Keratinocyte (primary cell): ENCODE measurements around the gene COPZ2. TPM values are rescaled to one million over a fixed set of nuclear protein-coding genes. Genes with fewer than 3 reads are reported as not detected.

ENCODE experiments used
- DNase-seq: peaks from one replicate; pipeline ENCODE4 v3.0.0-alpha.2; 2011; ENCODE audit warnings: low read depth, missing footprints, low spot score
- FAIRE-seq: peaks from 2 replicates; lab custom pipeline; 2011; peaks lifted over from hg19 to GRCh38; lab: Jason Lieb, UNC
- H2AFZ ChIP-seq: 2 replicates; pipeline ENCODE4 v1.6.0; 2012; ENCODE audit warnings: low read length, control low read depth, inconsistent platforms; ENCODE audit not compliant: control insufficient read depth
- H3K27ac ChIP-seq: 2 replicates; pipeline ENCODE4 v1.5.1; 2011; ENCODE audit warnings: low read length; ENCODE audit not compliant: control insufficient read depth, insufficient read depth
- H3K27me3 ChIP-seq: 3 replicates; pipeline ENCODE4 v1.6.0; 2011; ENCODE audit warnings: low read length; ENCODE audit not compliant: control insufficient read depth, insufficient read depth; ENCODE audit errors: extremely low read depth
- H3K36me3 ChIP-seq, 2 experiments: 2 replicates in 1 of 2; 3 replicates in 1 of 2; pipeline ENCODE4 v1.5.1; 2011; ENCODE audit warnings: low read length in 2 of 2, mild to moderate bottlenecking in 1 of 2; ENCODE audit not compliant: control insufficient read depth in 2 of 2, insufficient read depth in 2 of 2; ENCODE audit errors: extremely low read depth in 1 of 2
- H3K4me1 ChIP-seq: 3 replicates; pipeline ENCODE4 v1.5.1; 2011; ENCODE audit warnings: low read length; ENCODE audit not compliant: control insufficient read depth, insufficient read depth; ENCODE audit errors: extremely low read depth
- H3K4me2 ChIP-seq: 3 replicates; pipeline ENCODE4 v1.6.0; 2011; ENCODE audit warnings: low read depth, low read length; ENCODE audit not compliant: control insufficient read depth, insufficient read depth; ENCODE audit errors: extremely low read depth
- H3K4me3 ChIP-seq, 3 experiments: fragments of 200-600 bp in 1 of 3; sonication (generic) in 1 of 3; 2 replicates in 2 of 3; 3 replicates in 1 of 3; pipeline ENCODE4 v1.5.1; 2011 to 2016; ENCODE audit warnings: low read length in 3 of 3, mild to moderate bottlenecking in 3 of 3, control low read depth in 2 of 3, inconsistent platforms in 1 of 3, low read depth in 1 of 3, mixed read lengths in 1 of 3, mixed run types in 1 of 3, moderate library complexity in 1 of 3; ENCODE audit not compliant: control insufficient read depth in 2 of 3, insufficient read depth in 2 of 3; ENCODE audit errors: extremely low read depth in 1 of 3
- H3K79me2 ChIP-seq: 2 replicates; pipeline ENCODE4 v1.6.0; 2012; ENCODE audit warnings: low read length; ENCODE audit not compliant: control insufficient read depth, insufficient read depth
- H3K9ac ChIP-seq: 3 replicates; pipeline ENCODE4 v1.6.0; 2011; ENCODE audit warnings: low read length; ENCODE audit not compliant: control insufficient read depth, insufficient read depth; ENCODE audit errors: extremely low read depth
- H3K9me1 ChIP-seq: 3 replicates; pipeline ENCODE4 v1.6.0; 2011; ENCODE audit warnings: low read length; ENCODE audit not compliant: control insufficient read depth, insufficient read depth; ENCODE audit errors: extremely low read depth
- H3K9me3 ChIP-seq: 2 replicates; pipeline ENCODE4 v1.5.1; 2012; ENCODE audit warnings: low read depth, low read length; ENCODE audit not compliant: control insufficient read depth
- H4K20me1 ChIP-seq: 3 replicates; pipeline ENCODE4 v1.6.0; 2011; ENCODE audit warnings: low read length; ENCODE audit not compliant: control insufficient read depth, insufficient read depth; ENCODE audit errors: extremely low read depth
- CTCF ChIP-seq, 3 experiments: IDR thresholded peaks in 1 of 3; conservative IDR thresholded peaks in 1 of 3; optimal IDR thresholded peaks in 1 of 3; 2 replicates in 2 of 3; 3 replicates in 1 of 3; pipeline versions ENCODE3 to v1.5.1; 2011; ENCODE audit warnings: low read length in 3 of 3, mild to moderate bottlenecking in 3 of 3, moderate library complexity in 2 of 3, control low read depth in 1 of 3, inconsistent platforms in 1 of 3; ENCODE audit not compliant: insufficient read depth in 2 of 3; ENCODE audit errors: extremely low read depth in 1 of 3
- EZH2 ChIP-seq: IDR thresholded peaks from one replicate; pipeline ENCODE4 v1.6.1; 2012; ENCODE audit warnings: inconsistent platforms, mild to moderate bottlenecking, low read length, moderate library complexity
- dilution Hi-C: fragments of 300-500 bp; cut with MboI; formaldehyde crosslinking; loops from one replicate; pipeline ENCODE4 v1.7.0; 2020; ENCODE audit warnings: low sequenced_read_pairs; ENCODE audit not compliant: extremely low pct_ligation_motif_present
- polyA plus RNA-seq, 5 experiments: library from polyadenylated mRNA; depleted of rRNA in 3 of 5; stranded (reverse) in 3 of 5; stranded (forward) in 1 of 5; unstranded in 1 of 5; fragments of >200 nt; gene quantifications; 1 replicate in 1 of 5; 2 replicates in 3 of 5; 3 replicates in 1 of 5; pipeline versions ENCODE4 v1.2.1 to v1.2.3, GENCODE V29; 2011 to 2012; ENCODE audit warnings: missing spikeins in 2 of 5, low read depth in 1 of 5, low replicate concordance in 1 of 5

The COPZ2 gene
- polyA plus RNA-seq, 1 donor (not counting 4 experiments of a cell fraction or from before 2014, with no cell fraction given), result 11.1 TPM

- dilution Hi-C loops, result no loop called here
Measured at GRCh38 chr17:48016112-48016511, 21.5 kb downstream of the COPZ2 start.

GRCh38 chr17:48014595-48015111, 22.9 kb downstream of the COPZ2 start:
- no peaks in the 10 kb centered on the region for H3K9me1 ChIP-seq
- no peak overlapping the region for H3K4me2 ChIP-seq
- DNase-seq (no peak), FAIRE-seq (no peak)
- H3K27me3 ChIP-seq, result peaks cover 8% of the 10 kb centered on the region
- no peaks in the 10 kb centered on the region for H4K20me1 ChIP-seq
- no peak overlapping the region for H3K9ac ChIP-seq
- H2AFZ ChIP-seq, result no peak overlapping the region
- no peaks in the 10 kb centered on the region for H3K9me3 ChIP-seq
- no peaks in the 10 kb centered on the region for H3K36me3 ChIP-seq
- peaks cover 9% of the 10 kb centered on the region for H3K4me1 ChIP-seq
- TF ChIP-seq CTCF (optimal IDR thresholded peaks at IDR 0.05 in 1 of 3, IDR thresholded peaks at IDR 0.05 in 1 of 3, conservative IDR thresholded peaks at IDR 0.05 in 1 of 3; ENCODE audit: extremely low read depth in 1 of 3, insufficient read depth in 2 of 3, low read length in 3 of 3) (no peak), EZH2 (no peak)
- no peak overlapping the region for H3K4me3 ChIP-seq
- no peaks in the 10 kb centered on the region for H3K79me2 ChIP-seq
- dilution Hi-C loops, result no loop called here
- no peak overlapping the region for H3K27ac ChIP-seq

More at GRCh38 chr17:48016112-48016511, 21.5 kb downstream of the COPZ2 start:
- H3K36me3 ChIP-seq, result no peaks in the 10 kb centered on the region
- H3K4me3 ChIP-seq, result no peak overlapping the region
- H3K4me2 ChIP-seq, result no peak overlapping the region
- no peaks in the 10 kb centered on the region for H3K79me2 ChIP-seq
- FAIRE-seq (no peak), DNase-seq (no peak)
- H3K27ac ChIP-seq, result no peak overlapping the region
- H3K9me1 ChIP-seq, result no peaks in the 10 kb centered on the region
- no peaks in the 10 kb centered on the region for H4K20me1 ChIP-seq
- no peak overlapping the region for H2AFZ ChIP-seq
- H3K4me1 ChIP-seq, result peaks cover 9% of the 10 kb centered on the region
- H3K9ac ChIP-seq, result no peak overlapping the region
- no peak for TF ChIP-seq EZH2
- no peak for TF ChIP-seq CTCF (optimal IDR thresholded peaks at IDR 0.05 in 1 of 3, IDR thresholded peaks at IDR 0.05 in 1 of 3, conservative IDR thresholded peaks at IDR 0.05 in 1 of 3; ENCODE audit: extremely low read depth in 1 of 3, insufficient read depth in 2 of 3, low read length in 3 of 3)
- no peaks in the 10 kb centered on the region for H3K9me3 ChIP-seq
- H3K27me3 ChIP-seq, result peaks cover 8% of the 10 kb centered on the region
